H1 (cell line): ENCODE data around the gene PXK. TPM values are rescaled to one million over a fixed set of nuclear protein-coding genes. Genes with fewer than 3 reads are reported as not detected.

Experiments
- CHD1 ChIP-seq: IDR thresholded peaks from 2 replicates; pipeline ENCODE4 v1.6.1; 2012; ENCODE audit warnings: low read depth, low read length, improper control_type of control experiment
- CHD2 ChIP-seq: IDR thresholded peaks from 2 replicates; pipeline ENCODE4 v1.6.1; 2012; ENCODE audit warnings: low read length, improper control_type of control experiment
- CHD7 ChIP-seq: fragments of 300-600 bp; sonication (generic); IDR thresholded peaks from 2 replicates; pipeline ENCODE4 v1.7.1; 2012; ENCODE audit warnings: low read length, moderate library complexity, mild to moderate bottlenecking, inconsistent platforms; ENCODE audit not compliant: insufficient replicate concordance
- E2F6 ChIP-seq: IDR thresholded peaks from 2 replicates; pipeline ENCODE4 v1.6.1; 2012; ENCODE audit warnings: inconsistent platforms
- EZH2 ChIP-seq: fragments of 200-600 bp; sonication (generic); IDR thresholded peaks from 2 replicates; pipeline ENCODE4 v1.7.1; 2012; ENCODE audit warnings: low read depth, mild to moderate bottlenecking, moderate library complexity, low read length, inconsistent platforms; ENCODE audit not compliant: severe bottlenecking
- KDM4A ChIP-seq: IDR thresholded peaks from one replicate; pipeline ENCODE4 v1.7.1; 2012; ENCODE audit warnings: low read depth, mild to moderate bottlenecking, moderate library complexity, low read length, inconsistent platforms; ENCODE audit not compliant: severe bottlenecking
- NANOG ChIP-seq: IDR thresholded peaks from 2 replicates; pipeline ENCODE4 v1.6.1; 2011; ENCODE audit warnings: low read length, low read depth, mild to moderate bottlenecking, inconsistent platforms; ENCODE audit not compliant: insufficient read depth, poor library complexity, severe bottlenecking
- RXRA ChIP-seq: IDR thresholded peaks from 2 replicates; pipeline ENCODE4 v1.6.1; 2011; ENCODE audit warnings: low read depth, mild to moderate bottlenecking, low read length, moderate library complexity; ENCODE audit not compliant: insufficient read depth
- SUZ12 ChIP-seq: fragments of 200-600 bp; sonication (generic); IDR thresholded peaks from 2 replicates; pipeline ENCODE4 v1.6.1; 2012; ENCODE audit warnings: mild to moderate bottlenecking, inconsistent platforms, low read length, moderate library complexity, mixed read lengths
- TBP ChIP-seq: IDR thresholded peaks from 2 replicates; pipeline ENCODE4 v1.6.1; 2011; ENCODE audit warnings: low read depth, low read length, improper control_type of control experiment
- YY1 ChIP-seq: IDR thresholded peaks from 2 replicates; pipeline ENCODE4 v1.6.1; 2011; ENCODE audit warnings: low read depth, mild to moderate bottlenecking, low read length
- polyA plus RNA-seq, 7 experiments: library from polyadenylated mRNA; depleted of rRNA in 3 of 7; stranded (reverse) in 5 of 7; unstranded in 2 of 7; fragments of >200 nt in 5 of 7; fragments of 200-250 nt in 2 of 7; gene quantifications; 1 replicate in 5 of 7; 2 replicates in 1 of 7; 4 replicates in 1 of 7; pipeline versions ENCODE4 v1.2.1 to v1.2.3, GENCODE V29; 2011 to 2013; ENCODE audit warnings: missing spikeins in 2 of 7, mixed read lengths in 2 of 7
- total RNA-seq: library from RNA; stranded (reverse); fragmentation: NEBNext Ultra II Directional; extraction: Animal tissue kit (Norgen Biotek cat#: 25700); gene quantifications from 2 replicates; pipeline ENCODE4 v1.2.1, GENCODE V29; 2021

PXK gene
- total and polyA plus RNA-seq, 2 of the 8 experiments (the other 6 are each of a cell fraction or from before 2014, with no cell fraction given): 3.5 to 7.1 TPM

GRCh38 chr3:58329922-58330413 lies 2.7 kb upstream of the PXK start (continued):
- TF ChIP-seq CHD7 (no peak), CHD2 (no peak), NANOG (no peak), CHD1 (no peak), RXRA (no peak), KDM4A (no peak), TBP (no peak), SUZ12 (no peak), EZH2 (no peak), E2F6 (no peak), YY1 (no peak)
